Activated T-helper 17 cell treated with anti-CD3 and anti-CD28 coated beads, Interleukin-2, amount 50 U/mL, for 72 hours (primary cell): Measurements from ENCODE around the gene LONP2. TPM values are rescaled to one million over a fixed set of nuclear protein-coding genes. Genes with fewer than 3 reads are reported as not detected.
A peak's percentile ranks its signal among the peaks of the same experiment; 100 is the strongest.
"Not testable (repeated sequence)": the region's sequence is repeated elsewhere in the genome, so short reads cannot be mapped to it uniquely, and the experiment has no call there.

Experiments
- ATAC-seq: fragments of 150-1000 bp; cut with Tn5 transposase; replicated peaks from 2 replicates; pipeline ENCODE4 v1.10.0; 2021; ENCODE audit warnings: mild to moderate bottlenecking, moderate library complexity
- H3K27ac Mint-ChIP-seq: one replicate; pipeline ENCODE4 v1.8.0; 2022; ENCODE audit warnings: mixed read lengths
- H3K27me3 Mint-ChIP-seq: one replicate; pipeline ENCODE4 v1.8.0; 2022; ENCODE audit warnings: mixed read lengths
- H3K36me3 Mint-ChIP-seq: one replicate; pipeline ENCODE4 v1.8.0; 2022; ENCODE audit warnings: low read depth, mild to moderate bottlenecking, mixed read lengths
- H3K4me1 Mint-ChIP-seq: one replicate; pipeline ENCODE4 v1.8.0; 2022; ENCODE audit warnings: mixed read lengths
- H3K4me3 Mint-ChIP-seq: one replicate; pipeline ENCODE4 v1.8.0; 2022; ENCODE audit warnings: mild to moderate bottlenecking, mixed read lengths
- H3K9me3 Mint-ChIP-seq: one replicate; pipeline ENCODE4 v1.8.0; 2022; ENCODE audit warnings: mixed read lengths
- total RNA-seq, 2 donors: library from RNA; stranded (reverse); gene quantifications; one replicate each; pipeline ENCODE4 v1.2.3, GENCODE V29; 2022

Gene LONP2
- total RNA-seq, 2 donors from 2014 or later = 49.7 to 60.6 TPM

GRCh38 chr16:48370668-48371392 lies 126.7 kb downstream of the LONP2 start:
- H3K36me3 Mint-ChIP-seq, H3K27me3 Mint-ChIP-seq, H3K9me3 Mint-ChIP-seq, ATAC-seq, H3K4me3 Mint-ChIP-seq: not testable (repeated sequence)
- peaks cover 16% of the 10 kb centered on the region for H3K4me1 Mint-ChIP-seq
- H3K27ac Mint-ChIP-seq = peak overlapping the region; percentile 39

DNA sequence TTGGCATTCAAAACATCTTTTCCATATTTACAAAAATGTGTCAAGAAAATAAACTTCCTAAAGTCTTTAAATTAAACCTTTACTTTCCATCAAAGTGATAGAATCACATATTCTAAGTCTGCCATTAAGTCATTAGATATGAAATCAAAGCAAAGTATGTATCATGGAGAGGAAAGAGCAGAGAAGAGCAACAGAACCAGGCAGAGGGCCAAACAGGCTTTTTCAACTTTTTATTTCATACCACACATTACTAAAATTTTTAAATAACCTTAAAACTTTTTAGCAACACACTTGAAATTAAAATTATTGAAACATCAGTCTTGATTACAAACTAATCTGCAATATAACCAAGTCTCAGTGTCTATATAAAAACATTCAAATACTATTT lies 127.3 kb downstream of the LONP2 start:
- no peaks in the 10 kb centered on the region for H3K27me3 Mint-ChIP-seq
- H3K36me3 Mint-ChIP-seq = no peaks in the 10 kb centered on the region
- H3K9me3 Mint-ChIP-seq = no peaks in the 10 kb centered on the region
- ATAC-seq = no peak
- H3K27ac Mint-ChIP-seq = peak overlapping the region; percentile 39
- no peak overlapping the region for H3K4me3 Mint-ChIP-seq
- peaks cover 12% of the 10 kb centered on the region for H3K4me1 Mint-ChIP-seq

GRCh38 chr16:48372744-48373143 lies 128.6 kb downstream of the LONP2 start:
- H3K27ac Mint-ChIP-seq = no peak overlapping the region
- no peaks in the 10 kb centered on the region for H3K36me3 Mint-ChIP-seq
- ATAC-seq = no peak
- H3K4me1 Mint-ChIP-seq = no peaks in the 10 kb centered on the region
- no peaks in the 10 kb centered on the region for H3K9me3 Mint-ChIP-seq
- no peaks in the 10 kb centered on the region for H3K27me3 Mint-ChIP-seq
- no peak overlapping the region for H3K4me3 Mint-ChIP-seq

DNA sequence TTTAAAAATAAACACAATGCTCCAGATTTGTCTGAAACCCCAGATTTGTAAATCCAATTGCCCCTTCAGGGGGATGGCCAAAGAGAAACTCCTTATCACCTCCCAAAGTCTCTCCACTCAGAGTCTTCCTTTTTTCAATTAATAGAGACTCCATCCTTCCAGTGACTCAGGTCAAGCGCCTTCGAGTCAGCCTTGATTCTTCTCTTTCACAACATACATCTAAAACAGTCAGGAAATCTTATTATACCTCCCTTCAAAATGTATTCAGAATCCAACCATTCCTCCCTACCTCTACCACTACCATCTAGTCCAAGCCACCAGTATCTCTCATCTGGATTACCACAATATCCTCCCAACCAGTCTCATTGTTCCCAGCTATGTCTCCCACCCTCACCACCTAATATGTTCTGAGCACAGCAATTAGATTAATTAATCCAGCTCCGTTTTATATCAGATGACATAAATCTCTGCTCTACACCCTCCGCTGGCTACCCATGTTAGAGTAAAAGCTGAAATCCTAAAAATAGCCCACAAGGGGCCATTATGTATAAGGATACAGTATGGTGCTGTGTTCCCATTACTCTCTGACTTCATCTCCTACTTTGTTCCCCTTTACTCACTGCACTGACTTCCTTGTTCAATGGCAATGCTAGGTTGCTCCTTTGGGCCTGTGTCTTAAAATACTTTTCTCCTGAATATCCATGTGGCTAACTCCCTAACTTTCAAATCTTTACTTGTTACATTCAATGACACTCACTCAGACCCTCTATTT lies 129.3 kb downstream of the LONP2 start:
- H3K9me3 Mint-ChIP-seq = no peaks in the 10 kb centered on the region
- ATAC-seq = no peak
- peaks cover 1% of the 10 kb centered on the region for H3K4me1 Mint-ChIP-seq
- no peaks in the 10 kb centered on the region for H3K27me3 Mint-ChIP-seq
- H3K36me3 Mint-ChIP-seq = no peaks in the 10 kb centered on the region
- no peak overlapping the region for H3K27ac Mint-ChIP-seq
- no peak overlapping the region for H3K4me3 Mint-ChIP-seq

DNA sequence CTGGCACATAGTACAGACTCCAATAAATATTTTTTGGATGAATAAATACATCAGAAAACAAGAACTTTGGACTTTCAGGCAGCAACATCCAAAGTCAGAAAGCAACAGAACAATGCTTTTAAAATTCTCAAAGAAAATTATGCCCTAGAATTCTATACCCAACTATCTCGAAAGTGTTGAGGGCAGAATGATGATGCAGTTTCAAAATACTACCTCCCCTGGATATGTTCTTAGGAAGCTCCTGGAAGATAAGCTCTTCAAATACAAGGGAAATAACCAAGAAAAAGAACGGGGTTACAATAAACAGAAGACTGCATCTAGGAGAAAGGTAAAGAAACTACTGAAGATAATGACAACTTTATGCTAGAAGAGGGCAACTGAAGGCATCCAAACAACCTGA lies 130.2 kb downstream of the LONP2 start:
- no peaks in the 10 kb centered on the region for H3K9me3 Mint-ChIP-seq
- H3K36me3 Mint-ChIP-seq = no peaks in the 10 kb centered on the region
- no peak for ATAC-seq
- H3K27me3 Mint-ChIP-seq = no peaks in the 10 kb centered on the region
- peaks cover 9% of the 10 kb centered on the region for H3K4me1 Mint-ChIP-seq
- H3K27ac Mint-ChIP-seq = no peak overlapping the region
- H3K4me3 Mint-ChIP-seq = no peak overlapping the region

GRCh38 chr16:48377301-48377700 lies 133.2 kb downstream of the LONP2 start:
- H3K4me3 Mint-ChIP-seq, H3K27ac Mint-ChIP-seq, H3K36me3 Mint-ChIP-seq, H3K9me3 Mint-ChIP-seq, ATAC-seq, H3K27me3 Mint-ChIP-seq: not testable (repeated sequence)
- H3K4me1 Mint-ChIP-seq = peaks cover 28% of the 10 kb centered on the region

DNA sequence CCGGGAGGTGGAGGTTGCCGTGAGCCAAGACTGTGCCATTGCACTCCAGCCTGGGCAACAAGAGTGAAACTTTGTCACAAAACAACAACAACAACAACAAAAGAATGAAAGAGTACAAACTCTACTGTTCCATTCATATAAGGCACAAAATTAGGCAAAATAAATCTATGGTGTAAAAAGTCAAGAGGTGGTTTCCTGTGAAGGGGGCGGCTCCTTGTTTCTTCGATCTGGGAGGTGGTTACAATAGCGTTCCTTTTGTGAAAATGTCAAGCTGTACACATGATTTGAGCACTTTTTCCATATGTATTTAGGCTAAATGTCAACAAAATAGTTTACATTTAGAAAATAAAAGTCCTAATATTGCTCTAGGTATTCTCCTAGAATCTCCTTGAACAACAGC lies 134.2 kb downstream of the LONP2 start:
- no peak for ATAC-seq
- no peak overlapping the region for H3K4me3 Mint-ChIP-seq
- H3K27me3 Mint-ChIP-seq = no peaks in the 10 kb centered on the region
- no peaks in the 10 kb centered on the region for H3K36me3 Mint-ChIP-seq
- no peak overlapping the region for H3K27ac Mint-ChIP-seq
- peaks cover 31% of the 10 kb centered on the region for H3K4me1 Mint-ChIP-seq
- no peaks in the 10 kb centered on the region for H3K9me3 Mint-ChIP-seq

- Mint-ChIP-seq H3K27me3 (no peaks in the 10 kb centered on the region), H3K4me1 (peaks cover 37% of the 10 kb centered on the region), H3K4me3 (no peak overlapping the region), H3K36me3 (no peaks in the 10 kb centered on the region), H3K9me3 (no peaks in the 10 kb centered on the region), H3K27ac (no peak overlapping the region)
- no peak for ATAC-seq
Measured at GRCh38 chr16:48378836-48379235, 134.7 kb downstream of the LONP2 start.

DNA sequence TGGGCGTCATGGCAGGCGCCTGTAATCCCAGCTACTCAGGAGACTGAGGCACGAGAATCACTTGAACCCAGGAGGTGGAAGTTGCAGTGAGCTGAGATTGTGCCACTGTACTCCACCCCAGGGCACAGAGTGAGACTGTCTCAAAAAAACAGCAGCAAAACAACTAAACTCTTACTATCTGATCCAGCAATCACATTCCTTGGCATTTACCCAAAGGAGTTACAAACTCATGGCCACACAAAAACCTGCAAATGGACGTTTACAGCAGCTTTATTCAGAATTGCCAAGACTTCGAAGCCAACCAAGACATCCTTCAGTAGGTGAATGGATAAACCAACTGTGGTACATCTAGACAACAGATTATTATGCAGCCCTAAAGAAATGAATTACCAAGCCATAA lies 137.1 kb downstream of the LONP2 start:
- Mint-ChIP-seq H3K27me3 (no peaks in the 10 kb centered on the region), H3K9me3 (no peaks in the 10 kb centered on the region), H3K4me3 (no peak overlapping the region), H3K36me3 (peaks cover 10% of the 10 kb centered on the region), H3K27ac (no peak overlapping the region), H3K4me1 (peaks cover 41% of the 10 kb centered on the region)
- no peak for ATAC-seq

GRCh38 chr16:48382131-48382530 lies 138.0 kb downstream of the LONP2 start:
- Mint-ChIP-seq H3K27ac (no peak overlapping the region), H3K27me3 (no peaks in the 10 kb centered on the region), H3K9me3 (no peaks in the 10 kb centered on the region), H3K4me3 (no peak overlapping the region), H3K36me3 (peaks cover 10% of the 10 kb centered on the region), H3K4me1 (peaks cover 41% of the 10 kb centered on the region)
- ATAC-seq = no peak

- peak overlapping the region; percentile 93 for H3K27ac Mint-ChIP-seq
- H3K4me1 Mint-ChIP-seq = peaks cover 41% of the 10 kb centered on the region
- H3K9me3 Mint-ChIP-seq = no peaks in the 10 kb centered on the region
- peak overlapping the region; percentile 97 for H3K4me3 Mint-ChIP-seq
- H3K36me3 Mint-ChIP-seq = peaks cover 10% of the 10 kb centered on the region
- no peaks in the 10 kb centered on the region for H3K27me3 Mint-ChIP-seq
- no peak for ATAC-seq
Measured at GRCh38 chr16:48383009-48383876, 139.1 kb downstream of the LONP2 start.

DNA sequence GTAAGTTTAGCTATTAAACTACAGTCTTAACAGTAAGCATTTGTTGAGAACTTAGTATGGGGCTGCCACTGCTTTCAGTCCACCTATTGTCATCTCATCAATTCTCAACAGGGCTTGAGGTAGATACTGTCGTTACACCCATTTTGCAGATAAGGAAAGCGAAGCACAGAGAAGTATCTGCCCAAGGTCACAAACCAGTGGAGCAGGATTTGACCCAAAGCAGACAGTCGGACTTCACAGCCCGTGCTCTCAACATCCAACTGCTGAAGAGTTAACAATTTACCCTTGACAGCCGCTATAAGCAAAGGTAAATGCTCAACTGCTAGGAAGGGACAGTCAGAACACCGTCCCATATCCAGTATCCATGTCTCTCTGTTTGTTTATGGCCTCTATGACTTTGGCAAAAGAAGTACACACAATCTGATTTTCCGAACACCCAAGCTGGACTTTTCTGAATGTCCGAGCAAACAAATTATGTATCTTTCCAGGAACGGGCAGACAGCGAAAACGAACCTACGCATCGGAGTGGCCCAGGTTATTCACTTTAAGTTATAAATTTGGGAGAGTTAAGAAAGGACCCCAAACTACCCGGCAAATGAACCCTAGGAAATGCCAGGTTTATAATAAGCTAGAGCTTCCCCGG lies 139.9 kb downstream of the LONP2 start:
- Mint-ChIP-seq H3K27ac (peak overlapping the region; percentile 93), H3K9me3 (no peaks in the 10 kb centered on the region), H3K27me3 (no peaks in the 10 kb centered on the region), H3K36me3 (peaks cover 10% of the 10 kb centered on the region), H3K4me3 (peak overlapping the region; percentile 97), H3K4me1 (peaks cover 34% of the 10 kb centered on the region)
- no peak for ATAC-seq

DNA sequence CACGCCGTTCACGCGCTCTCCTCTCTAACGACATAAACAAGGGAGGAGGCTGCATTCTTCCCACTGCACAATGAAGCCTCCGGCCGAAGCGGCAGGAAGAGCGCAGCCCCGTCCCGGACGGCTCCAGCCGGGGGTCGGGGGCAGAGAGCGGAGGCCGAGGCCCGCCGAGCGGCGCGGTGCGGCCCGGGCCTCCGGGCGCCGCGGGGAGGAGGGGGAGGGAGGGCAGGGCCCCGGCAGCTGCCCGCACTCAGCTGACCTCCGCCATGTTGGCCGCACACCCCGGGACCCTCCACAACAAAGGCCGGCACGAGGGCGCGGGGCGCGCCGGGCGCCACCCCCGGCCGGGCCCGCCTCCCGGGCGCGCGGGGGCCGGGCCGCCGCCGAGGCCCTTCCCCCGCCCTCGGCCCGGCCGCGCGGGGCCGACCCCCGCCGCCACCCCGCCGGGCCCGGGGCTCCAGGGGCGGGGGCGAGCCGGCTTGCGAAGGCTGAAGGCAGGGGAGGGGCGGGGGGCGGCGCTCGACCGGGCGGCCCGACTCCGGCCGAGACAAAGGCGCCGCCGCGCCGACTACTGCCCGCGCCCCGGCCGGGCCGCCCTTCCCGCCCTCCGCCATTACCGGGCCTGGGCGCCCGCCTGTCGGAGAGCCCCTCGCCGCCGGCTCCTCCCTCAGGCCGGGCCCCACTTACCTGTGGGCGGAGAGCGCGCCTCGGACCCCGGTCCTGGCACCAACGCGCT lies 140.6 kb downstream of the LONP2 start:
- H3K36me3 Mint-ChIP-seq = peaks cover 10% of the 10 kb centered on the region

More for the DNA sequence above, 140.6 kb downstream of the LONP2 start:
- ATAC-seq = peak; percentile 56
- Mint-ChIP-seq H3K9me3 (no peaks in the 10 kb centered on the region), H3K27ac (peak overlapping the region; percentile 93), H3K27me3 (no peaks in the 10 kb centered on the region), H3K4me1 (peaks cover 28% of the 10 kb centered on the region), H3K4me3 (peak overlapping the region; percentile 97)
